ENCODE measurements around the gene SYNDIG1.

DNA sequence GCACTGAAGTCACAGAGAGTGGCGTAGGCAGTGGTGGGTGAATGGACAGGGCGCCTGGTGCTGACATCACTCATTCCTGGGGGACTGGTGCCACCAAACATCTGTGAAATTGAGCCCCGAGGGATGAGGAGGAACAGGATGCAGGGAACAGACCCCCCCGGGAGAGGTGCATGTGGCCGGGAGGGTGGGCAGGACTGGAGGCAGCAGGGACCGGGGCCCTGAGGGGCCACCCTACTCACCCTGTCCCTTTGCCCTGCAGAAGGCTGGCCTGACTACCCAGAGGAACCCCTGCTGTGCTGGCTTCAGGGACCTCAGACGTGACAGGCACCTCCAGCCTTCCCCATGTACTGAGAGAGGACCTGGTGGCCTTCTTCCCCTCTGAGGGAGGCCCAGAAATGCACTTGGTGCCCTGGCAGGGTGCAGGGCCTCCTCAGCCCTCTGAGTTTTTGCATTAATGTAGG, 25.1 kb downstream of the SYNDIG1 start:
- TF ChIP-seq, protein P1, sequence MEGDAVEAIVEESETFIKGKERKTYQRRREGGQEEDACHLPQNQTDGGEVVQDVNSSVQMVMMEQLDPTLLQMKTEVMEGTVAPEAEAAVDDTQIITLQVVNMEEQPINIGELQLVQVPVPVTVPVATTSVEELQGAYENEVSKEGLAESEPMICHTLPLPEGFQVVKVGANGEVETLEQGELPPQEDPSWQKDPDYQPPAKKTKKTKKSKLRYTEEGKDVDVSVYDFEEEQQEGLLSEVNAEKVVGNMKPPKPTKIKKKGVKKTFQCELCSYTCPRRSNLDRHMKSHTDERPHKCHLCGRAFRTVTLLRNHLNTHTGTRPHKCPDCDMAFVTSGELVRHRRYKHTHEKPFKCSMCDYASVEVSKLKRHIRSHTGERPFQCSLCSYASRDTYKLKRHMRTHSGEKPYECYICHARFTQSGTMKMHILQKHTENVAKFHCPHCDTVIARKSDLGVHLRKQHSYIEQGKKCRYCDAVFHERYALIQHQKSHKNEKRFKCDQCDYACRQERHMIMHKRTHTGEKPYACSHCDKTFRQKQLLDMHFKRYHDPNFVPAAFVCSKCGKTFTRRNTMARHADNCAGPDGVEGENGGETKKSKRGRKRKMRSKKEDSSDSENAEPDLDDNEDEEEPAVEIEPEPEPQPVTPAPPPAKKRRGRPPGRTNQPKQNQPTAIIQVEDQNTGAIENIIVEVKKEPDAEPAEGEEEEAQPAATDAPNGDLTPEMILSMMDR (IDR thresholded peaks at IDR 0.05): no peak
- TF ChIP-seq EP300 (IDR thresholded peaks at IDR 0.05) (no peak), POLR2A (IDR thresholded peaks at IDR 0.05) (no peak)

Measured in tibial nerve (tissue), 4 donors.